GM19467 (cell line): Measurements from ENCODE around the gene ZNF324.
"Not testable (repeated sequence)": the region's sequence is repeated elsewhere in the genome, so short reads cannot be mapped to it uniquely, and the experiment has no call there.

ENCODE experiments used
- ATAC-seq: cut with Tn5 transposase; IDR thresholded peaks from one replicate; pipeline ENCODE4 v1.9.1; 2021; ENCODE audit warnings: mild to moderate bottlenecking, moderate library complexity; ENCODE audit not compliant: unreplicated experiment

The ZNF324 gene

DNA sequence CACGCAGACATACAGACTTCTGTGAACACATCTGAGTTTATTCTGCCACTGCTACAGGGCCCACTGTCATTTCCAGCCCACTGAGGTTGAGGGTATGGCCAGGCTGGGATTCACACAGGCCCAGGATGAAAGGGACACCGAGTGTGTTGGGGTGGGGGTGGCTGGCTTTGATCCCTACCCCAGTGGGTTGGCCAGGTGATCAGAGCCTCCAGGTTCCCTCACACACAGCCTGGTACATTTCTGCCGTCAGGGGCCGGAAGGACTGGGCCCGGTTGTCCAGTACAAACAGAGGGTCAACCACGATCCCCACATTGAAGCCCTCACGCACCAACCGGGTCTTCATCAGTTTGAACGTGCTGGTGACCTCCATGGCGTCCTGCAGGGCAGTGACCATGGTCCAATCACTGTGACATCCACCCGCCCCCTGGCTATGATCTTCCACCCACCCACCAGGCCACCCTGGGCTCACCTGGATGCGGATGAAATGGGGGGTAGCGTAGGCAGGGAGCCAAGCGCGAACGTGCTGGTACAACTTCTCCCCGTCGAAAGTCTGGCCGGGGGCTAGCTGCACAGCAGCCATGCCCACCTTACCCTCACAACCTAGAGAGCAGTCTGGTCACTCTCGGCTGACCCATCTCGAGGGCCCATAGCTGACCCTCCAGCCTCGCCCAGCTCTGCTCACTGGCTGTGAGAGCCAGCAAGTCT is 31.6 kb downstream of the ZNF324 start:
- no peak for ATAC-seq

DNA sequence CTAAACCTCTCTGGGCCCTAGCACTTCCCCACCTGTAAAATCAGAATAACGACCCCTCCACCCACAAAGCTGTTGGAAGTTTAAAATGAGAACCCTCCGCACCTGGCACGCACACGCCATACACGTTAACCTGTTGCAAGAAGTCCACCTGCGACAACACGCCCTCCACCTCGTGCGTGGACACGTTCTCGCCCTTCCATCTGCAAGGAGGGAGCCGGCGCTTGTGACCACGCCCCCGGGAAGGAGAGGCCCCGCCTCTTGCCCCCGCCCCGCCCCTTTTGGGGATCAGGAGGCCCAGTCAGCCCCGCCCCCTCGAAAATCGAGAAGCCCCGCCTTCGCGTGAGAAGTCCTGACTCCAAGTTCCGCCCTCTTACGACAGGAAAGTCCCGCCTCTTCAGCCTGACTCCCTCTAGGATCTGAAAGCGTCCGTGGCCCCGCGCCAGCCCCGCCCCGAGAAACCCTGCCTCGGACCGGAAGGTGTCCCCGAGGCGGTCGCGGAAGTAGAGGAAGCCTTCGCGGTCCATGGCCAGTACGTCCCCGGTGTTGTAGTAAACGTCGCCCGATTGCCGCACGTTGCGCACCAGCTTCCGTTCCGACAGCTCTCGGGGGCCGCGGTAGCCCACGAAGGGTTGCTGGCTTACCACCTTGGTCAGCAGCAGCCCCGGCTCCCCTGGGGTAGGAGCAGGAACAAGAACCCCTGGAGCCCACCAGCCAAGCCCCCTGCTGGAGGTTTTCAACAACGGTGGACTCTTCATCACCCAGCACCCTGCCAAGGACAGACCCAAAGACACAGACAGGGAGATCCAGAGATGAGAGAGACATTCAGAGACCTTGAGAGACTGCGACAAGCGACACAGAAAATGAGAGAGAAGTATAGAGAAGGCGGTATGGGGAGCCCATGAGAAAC is 32.4 kb downstream of the ZNF324 start:
- peak; percentile 84 for ATAC-seq

DNA sequence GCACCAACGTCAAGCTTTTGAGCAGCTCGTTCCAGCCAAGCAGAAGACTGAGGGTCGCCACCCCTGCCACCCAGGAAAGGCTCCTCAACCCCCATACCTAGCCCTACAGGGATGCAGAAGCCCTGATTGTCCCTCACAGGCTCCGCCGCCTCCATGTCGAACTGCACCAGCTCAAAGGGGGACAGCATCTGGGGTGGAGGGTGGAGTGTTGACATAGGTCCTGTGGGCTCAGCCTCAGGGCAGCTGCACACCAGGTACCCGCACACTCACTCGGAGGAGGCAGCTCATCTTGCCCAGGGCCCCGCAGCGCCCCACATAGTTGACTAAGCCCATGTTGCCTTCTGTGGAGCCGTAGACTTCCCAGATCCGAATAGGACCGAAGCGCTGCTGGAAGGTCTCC is 33.4 kb downstream of the ZNF324 start:
- no peak for ATAC-seq

- not testable (repeated sequence) for ATAC-seq
Measured at GRCh38 chr19:58507602-58508223, 40.8 kb downstream of the ZNF324 start.

- no peak for ATAC-seq
Measured at GRCh38 chr19:58509731-58510083, 42.8 kb downstream of the ZNF324 start.

DNA sequence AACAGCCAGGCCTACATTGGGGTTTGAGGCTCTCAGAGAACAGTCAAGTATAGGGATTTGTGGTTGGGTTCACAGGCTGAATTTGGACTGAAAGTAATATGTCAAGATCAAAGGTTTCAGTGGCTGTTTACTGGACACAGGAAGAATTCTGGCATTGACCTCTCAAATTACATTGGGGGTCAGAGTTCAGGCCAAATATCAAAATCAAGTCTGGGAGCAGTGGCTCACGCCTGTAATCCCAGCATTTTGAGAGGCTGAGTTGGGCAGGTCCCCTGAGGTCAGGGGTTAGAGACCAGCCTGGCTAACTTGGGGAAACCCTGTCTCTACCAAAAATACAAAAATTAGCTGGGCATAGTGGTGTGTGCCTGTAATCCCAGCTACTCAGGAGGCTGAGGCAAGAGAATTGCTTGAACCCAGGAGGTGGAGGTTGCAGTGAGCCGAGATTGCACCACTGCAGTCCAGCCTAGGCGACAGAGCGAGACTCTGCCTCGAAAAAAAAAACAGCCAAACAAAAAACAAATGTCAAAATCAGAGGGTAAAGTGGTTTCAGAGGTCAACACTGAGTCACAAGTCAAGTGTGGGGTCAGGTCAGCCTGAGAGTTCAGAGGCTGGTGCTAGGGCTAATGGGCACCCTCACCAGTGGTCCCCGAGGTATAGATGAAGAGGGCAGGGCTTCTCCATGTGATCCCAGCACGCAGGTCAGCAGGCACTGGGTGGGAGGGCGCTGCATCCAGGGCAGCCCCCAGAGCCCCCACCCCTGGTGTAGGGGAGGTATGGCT is 43.4 kb downstream of the ZNF324 start:
- no peak for ATAC-seq

DNA sequence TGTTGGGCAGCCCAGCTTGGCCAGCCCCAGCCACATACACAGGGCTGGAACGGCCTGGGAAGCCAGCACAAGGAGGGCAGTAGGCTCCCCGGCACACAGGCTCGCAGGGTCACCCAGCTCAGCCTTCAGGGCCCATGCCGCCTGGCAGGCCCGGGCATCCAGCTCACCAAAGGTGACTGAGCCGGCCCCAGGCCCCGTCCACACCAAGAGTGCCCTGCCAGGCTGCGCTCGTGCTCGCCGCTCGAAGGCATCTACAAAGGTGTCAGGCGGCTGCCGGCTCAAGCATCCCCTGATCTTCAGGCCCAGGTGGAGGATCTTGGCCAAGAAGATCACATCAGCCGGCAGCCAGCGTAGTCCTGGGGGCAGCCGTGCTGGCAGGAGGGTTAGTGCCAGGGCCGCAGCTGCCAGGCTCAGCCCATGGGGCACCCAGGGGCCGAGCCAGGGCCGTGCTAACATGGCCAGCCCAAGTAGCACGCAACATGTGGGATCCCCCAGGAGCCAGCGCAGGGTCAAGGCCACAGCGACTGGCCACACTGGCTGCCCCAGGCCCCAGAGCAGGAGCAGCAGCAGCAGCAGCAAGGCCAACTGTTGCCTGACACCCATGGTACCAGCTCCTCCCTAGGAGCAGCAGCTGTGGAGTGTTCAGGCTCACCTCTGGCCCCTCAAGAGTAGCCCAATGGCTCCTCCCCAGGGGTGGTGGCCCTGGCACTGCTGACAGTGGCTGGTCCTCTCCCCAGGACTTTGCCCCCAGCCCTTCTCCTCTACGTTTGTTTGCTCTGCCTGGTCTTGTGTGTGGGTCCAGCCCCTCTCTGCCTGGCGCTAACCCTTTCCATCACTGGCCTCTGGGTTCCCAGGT is 44.7 kb downstream of the ZNF324 start, which contains the start of gene SLC27A5:
SLC27A5 (minus strand) TSS at position 640 of the 856 bp plus-strand sequence; CDS start at position 603, 37 bp downstream.
- ATAC-seq, result no peak

- ATAC-seq, result no peak
Measured at GRCh38 chr19:58513213-58513693, 46.4 kb downstream of the ZNF324 start.

GRCh38 chr19:58513694-58514563 is 47.0 kb downstream of the ZNF324 start:
- peak; percentile 66 for ATAC-seq

GRCh38 chr19:58514564-58515022 is 47.7 kb downstream of the ZNF324 start:
- no peak for ATAC-seq

DNA sequence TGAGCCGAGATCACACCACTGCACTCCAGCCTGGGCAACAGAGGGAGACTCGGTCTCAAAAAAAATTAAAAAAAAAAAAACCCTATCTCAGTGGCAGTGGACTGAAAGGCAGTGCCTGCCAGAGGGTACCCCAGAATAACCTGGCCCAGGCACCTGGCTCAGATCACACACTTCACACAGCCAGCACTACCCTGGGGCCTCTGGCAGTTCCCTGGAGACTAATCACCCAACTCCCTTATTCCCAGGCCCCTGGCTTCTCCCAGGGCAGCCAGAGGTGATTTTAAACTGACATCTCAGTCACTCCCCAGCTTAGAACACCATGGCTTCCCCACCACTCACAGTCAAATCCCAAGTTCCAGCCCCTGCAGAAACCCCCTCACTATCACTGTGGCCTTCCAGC is 48.4 kb downstream of the ZNF324 start:
- ATAC-seq, result no peak

- no peak for ATAC-seq
Measured at GRCh38 chr19:58516246-58516836, 49.5 kb downstream of the ZNF324 start.

GRCh38 chr19:58516964-58517833 is 50.3 kb downstream of the ZNF324 start:
- no peak for ATAC-seq

DNA sequence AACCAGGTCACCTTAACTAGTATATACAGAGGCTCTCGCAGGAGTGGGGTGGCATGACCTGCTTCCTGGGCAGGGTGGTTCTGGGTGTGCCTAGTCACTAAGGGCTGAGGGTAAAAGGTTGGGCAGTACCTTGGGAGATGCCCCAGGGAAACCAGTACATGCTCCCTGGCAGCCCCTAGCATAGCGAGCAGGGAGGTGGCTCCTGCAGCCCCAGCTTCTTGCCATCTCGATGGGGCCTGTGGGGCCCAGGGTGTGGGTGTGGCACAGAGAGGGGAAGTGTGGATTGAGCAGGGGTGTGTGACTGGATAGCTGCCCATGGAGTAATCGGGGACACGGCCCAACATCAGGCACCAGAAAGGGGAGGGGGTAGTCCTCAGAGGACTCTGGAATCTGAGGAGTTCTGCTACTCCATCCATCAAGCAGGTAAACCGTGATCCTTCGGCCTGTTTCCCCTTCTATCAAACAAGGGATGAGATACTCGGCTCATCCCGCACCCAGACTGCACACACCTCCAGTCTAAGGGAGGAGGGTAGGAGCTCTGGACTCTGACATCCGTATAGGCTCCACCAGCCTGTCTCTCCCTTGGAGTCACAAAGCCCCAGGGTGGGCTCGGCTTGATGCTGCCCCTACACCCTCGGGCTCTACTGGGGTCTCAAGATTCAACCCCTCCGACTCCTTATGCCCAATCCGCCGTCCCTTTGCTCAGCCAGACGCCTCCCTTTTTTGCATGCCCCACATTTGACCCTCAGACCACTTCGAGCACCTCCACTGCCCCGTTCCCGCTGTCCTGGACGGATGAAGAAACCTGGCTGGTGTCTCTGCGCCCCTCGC is 51.6 kb downstream of the ZNF324 start:
- ATAC-seq, result no peak

DNA sequence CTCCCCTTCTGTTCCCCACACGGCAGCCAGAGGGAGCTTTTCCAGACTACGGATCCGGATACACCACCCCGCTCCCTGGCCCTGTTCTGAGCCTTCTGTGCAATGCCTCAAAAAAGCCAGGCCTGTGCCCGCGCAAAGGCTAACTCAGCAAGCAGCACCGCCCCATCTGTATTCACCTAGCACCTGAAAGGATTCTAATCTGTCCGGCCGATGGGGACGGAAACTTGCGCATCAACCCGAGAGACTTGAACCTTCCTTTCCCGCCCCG is 52.1 kb downstream of the ZNF324 start:
- ATAC-seq, result peak; percentile 2

- ATAC-seq, result peak; percentile 80
Measured at GRCh38 chr19:58519355-58520256, 52.7 kb downstream of the ZNF324 start, which contains the start of gene ZBTB45. ZBTB45 (minus strand) TSS chr19:58519810; CDS start chr19:58517673, 2,137 bp downstream.
